GM12864 (cell line): Measurements from ENCODE around the gene HKDC1.

Experiments used
- DNase-seq: peaks from one replicate; pipeline ENCODE4 v3.0.0-alpha.2; 2011; ENCODE audit warnings: low read depth
- H3K4me3 ChIP-seq: 2 replicates; pipeline ENCODE4 v1.5.1; 2011; ENCODE audit warnings: mild to moderate bottlenecking, low read depth, low read length, control low read depth
- CTCF ChIP-seq: IDR thresholded peaks from 2 replicates; pipeline ENCODE4 v1.5.1; 2011; ENCODE audit warnings: low read depth, mild to moderate bottlenecking, moderate library complexity, low read length, control low read depth, inconsistent platforms; ENCODE audit errors: missing control alignments

Gene HKDC1

GRCh38 chr10:69242040-69242851 is 22.1 kb downstream of the HKDC1 start:
- H3K4me3 ChIP-seq, result no peak overlapping the region
- DNase-seq, result no peak
- no peak for TF ChIP-seq CTCF

DNA sequence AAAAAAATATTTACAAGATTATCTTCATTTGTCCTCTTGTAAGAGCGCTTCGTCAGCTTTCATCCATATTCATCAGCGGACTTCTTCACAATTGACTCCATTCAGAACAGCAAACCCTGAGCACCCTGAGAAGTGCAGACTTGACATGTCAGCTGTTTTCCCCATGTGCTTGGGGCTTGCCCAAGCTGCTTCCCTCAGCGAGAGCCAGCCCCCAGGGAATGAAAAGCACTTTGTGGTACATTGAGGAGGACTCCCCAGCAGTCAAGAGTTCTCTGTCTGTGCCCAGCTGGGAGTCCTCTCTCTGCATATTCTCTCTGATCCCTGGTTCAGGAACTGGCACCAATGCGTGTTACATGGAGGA is 22.7 kb downstream of the HKDC1 start:
- no peak overlapping the region for H3K4me3 ChIP-seq
- TF ChIP-seq CTCF, result no peak
- no peak for DNase-seq

DNA sequence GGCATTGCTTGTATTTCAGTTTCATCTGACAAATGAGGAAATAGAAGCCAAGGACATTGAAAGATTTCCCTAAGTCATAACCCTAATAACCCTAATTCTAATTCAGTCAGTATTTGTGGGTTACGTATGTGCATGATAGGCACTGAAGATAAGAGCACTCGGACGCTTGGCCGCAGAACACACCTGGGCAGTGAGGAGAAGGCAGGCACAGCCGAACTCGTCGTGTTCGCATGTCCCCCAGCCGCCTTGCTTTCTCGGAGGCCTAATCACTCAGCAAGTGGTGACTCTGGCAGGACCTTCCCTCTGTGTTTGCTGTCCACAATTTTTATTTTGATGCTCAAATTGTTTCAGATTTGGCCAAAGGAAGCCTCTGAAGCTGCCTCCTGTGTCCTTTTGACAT is 23.7 kb downstream of the HKDC1 start:
- no peak overlapping the region for H3K4me3 ChIP-seq
- no peak for TF ChIP-seq CTCF
- DNase-seq, result no peak

DNA sequence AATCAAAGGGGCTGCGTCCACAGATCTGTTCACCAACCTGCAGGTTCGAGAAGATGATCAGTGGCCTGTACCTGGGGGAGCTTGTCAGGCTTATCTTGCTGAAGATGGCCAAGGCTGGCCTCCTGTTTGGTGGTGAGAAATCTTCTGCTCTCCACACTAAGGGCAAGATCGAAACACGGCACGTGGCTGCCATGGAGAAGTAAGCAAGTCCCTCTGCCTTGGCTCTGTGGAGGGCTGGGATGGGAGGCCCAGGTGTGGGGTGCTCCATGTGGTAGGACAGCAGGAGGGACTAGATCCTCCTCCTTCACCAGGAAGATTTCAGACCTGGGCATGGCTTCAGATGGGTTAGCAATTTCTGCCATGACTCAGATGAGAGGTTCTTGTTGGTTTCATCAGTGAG is 25.9 kb downstream of the HKDC1 start:
- no peak for TF ChIP-seq CTCF
- no peak overlapping the region for H3K4me3 ChIP-seq
- no peak for DNase-seq

DNA sequence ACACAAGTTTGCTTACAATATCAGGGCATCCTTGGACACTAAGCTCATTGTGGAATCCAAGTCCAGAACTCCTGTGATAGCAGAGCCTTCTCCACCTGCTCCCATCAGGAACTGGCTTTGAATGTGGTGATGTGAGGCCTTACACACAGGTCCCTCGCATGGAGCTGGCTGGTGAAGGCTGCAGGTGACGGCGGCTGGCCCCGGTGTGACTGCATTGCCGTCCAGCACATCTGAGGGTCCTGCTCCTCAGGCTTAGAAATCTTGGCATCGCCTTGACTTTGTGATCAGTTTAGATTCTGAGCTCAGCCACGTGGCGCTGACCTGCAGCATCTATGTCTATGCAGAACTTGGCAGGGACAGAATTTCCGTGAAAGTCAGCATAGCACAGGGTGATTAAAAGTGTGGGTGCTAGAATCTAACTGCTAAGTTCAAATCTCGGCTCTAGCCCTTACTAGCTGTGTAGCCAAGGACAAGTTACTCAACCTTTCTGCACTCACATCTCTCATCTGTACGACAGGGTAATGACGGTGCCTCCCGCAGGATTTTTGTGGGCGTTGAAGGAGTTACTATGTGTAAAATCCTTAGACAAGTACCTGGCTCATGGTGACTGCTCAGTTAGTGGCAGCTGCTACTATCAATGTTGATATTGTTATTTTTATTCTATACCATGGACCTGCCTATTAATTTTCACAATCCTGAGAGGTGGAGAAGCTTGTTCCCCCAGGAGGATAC is 26.6 kb downstream of the HKDC1 start:
- TF ChIP-seq CTCF, result no peak
- DNase-seq, result no peak
- no peak overlapping the region for H3K4me3 ChIP-seq

DNA sequence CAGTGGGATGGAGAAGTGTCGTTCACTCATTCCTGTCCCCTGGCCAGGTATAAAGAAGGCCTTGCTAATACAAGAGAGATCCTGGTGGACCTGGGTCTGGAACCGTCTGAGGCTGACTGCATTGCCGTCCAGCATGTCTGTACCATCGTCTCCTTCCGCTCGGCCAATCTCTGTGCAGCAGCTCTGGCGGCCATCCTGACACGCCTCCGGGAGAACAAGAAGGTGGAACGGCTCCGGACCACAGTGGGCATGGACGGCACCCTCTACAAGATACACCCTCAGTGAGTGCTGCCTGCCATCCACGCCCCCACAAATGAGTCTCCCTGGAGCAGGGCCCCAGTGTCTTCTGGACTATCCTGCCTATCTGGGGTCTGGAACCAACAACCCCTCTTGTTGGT is 27.2 kb downstream of the HKDC1 start:
- no peak for TF ChIP-seq CTCF
- no peak overlapping the region for H3K4me3 ChIP-seq
- no peak for DNase-seq
